DMS153 treated with DMSO at 0.1 percent for 48 hours (cell line): Measurements from ENCODE around the gene NUDT22.
A peak's percentile ranks its signal among the peaks of the same experiment; 100 is the strongest.

Experiments
- DNase-seq: peaks from one replicate; lab custom pipeline; 2025; ENCODE audit not compliant: unreplicated experiment; lab: John Stamatoyannopoulos, UW

NUDT22 gene

GRCh38 chr11:64268893-64269539 lies 42.9 kb downstream of the NUDT22 start:
- no peak for DNase-seq

GRCh38 chr11:64269540-64270220 lies 43.6 kb downstream of the NUDT22 start:
- DNase-seq, result peak; percentile 98

GRCh38 chr11:64275031-64275800 lies 49.1 kb downstream of the NUDT22 start:
- DNase-seq, result no peak

GRCh38 chr11:64275841-64276240 lies 49.8 kb downstream of the NUDT22 start:
- DNase-seq, result no peak

GRCh38 chr11:64276653-64277431 lies 50.8 kb downstream of the NUDT22 start:
- DNase-seq, result no peak

- no peak for DNase-seq
Measured at GRCh38 chr11:64278576-64279190, 52.6 kb downstream of the NUDT22 start.
